ENCODE data around the gene PC.

The PC gene

DNA sequence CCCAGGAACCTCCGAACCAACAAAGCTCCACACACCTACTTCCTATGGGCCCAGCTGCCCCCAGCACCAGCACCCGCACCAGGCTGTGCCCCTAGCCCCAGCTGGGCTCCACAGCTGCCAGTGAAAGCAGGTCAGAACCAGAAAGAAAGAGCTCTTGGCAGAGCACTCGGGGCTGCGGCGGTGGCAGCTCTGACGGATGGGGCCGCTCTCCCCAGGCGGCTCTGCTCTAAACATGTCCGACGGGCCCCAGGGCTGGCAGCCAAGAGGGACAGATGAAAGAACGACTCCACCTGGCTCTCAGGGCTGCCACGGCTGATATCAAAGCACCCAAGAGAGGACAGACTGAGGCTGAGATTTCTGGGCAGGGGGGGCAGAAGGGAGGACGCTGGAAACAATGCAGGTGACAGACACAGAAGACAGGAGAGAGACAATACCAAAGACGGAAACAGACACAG is 75.6 kb downstream of the PC start:
- peak; percentile 78 for DNase-seq

DNA sequence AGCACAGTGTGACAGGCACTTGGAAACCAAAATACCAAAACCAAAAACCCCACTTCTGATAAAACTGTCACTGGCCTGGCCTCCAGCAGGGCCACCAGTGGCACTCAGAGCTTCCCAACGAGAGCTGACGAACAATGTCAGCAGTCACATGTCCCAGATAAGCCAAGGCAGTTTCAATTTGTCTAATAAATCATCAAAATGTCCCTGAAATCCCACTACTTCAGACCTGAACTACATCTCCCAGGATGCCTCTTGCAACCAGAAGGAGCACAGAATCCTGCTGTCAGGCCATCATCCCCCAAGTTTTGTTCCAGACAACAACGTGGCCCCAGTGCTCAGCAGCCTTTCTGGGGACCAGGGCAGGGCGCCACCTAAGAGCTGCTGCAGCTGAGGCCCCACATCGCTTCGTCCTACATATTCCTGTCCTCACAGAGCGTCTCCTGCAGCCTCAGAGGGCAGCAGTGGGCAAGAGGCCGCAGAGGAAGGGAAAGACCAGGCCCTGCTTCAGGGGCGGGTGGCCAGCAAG is 76.2 kb downstream of the PC start:
- no peak for DNase-seq

DNA sequence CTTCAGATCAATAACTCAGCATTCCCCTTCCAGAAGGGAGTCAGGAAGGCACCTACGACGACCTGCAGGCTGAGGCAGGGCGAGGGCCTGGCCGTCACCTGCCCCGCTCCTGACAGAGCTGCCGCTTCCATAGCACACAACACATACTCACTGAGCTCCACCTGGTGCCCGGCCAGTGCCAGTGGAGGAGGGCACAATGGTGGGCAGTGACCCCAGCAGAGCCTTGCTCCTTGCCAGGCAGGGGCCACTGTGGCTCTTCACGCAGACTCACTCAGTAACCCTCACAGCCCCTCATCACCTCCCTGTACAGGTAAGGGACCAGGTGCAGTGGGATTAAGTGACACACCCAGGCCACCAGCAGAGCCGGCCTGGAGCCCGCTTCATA is 76.7 kb downstream of the PC start:
- no peak for DNase-seq

DNA sequence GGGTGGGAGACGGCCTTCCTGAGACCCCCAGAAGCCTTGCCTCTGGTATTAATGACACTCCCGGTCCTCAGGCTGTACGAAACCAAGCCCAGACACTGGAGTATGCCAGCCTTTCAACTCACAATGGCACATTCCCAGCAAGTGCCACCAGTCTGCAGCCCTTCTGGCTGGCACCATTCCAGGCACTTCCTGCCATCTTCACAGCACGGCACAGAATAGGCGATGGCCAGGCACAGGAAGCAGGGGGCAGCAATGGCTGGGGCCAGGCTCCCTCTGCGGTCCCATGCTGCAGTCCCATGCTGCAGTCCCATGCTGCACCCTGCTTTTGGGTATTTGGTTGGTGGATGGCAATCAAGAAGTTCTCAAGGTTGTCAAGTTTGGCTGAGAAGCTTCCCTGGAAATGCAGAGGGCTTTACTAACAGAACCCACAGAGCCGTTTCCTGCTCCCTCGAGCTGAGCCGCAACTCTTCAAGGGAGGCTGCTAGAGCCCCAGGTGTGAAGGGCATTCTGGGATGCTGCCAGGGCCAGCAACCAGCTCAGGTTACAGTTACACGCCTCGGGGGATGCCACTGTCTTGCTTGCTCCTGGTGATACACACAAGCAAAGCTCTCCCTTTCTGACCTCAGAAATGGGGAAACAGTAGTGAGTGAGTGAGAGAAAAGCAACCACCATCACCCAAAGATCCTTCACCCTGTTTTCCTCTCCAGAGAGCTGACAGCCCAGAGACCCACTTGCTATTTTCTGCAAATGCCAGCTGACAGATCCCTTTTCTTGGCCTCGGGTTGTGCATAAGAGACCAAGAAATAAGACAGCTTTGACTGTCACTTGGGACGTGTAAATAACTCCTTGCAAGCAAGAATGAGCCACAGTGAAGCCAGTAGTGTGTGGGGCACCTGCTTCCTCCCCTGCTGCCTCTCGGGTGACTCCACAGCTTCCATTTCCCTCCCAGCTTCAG is 77.4 kb downstream of the PC start:
- peak; percentile 91 for DNase-seq

DNA sequence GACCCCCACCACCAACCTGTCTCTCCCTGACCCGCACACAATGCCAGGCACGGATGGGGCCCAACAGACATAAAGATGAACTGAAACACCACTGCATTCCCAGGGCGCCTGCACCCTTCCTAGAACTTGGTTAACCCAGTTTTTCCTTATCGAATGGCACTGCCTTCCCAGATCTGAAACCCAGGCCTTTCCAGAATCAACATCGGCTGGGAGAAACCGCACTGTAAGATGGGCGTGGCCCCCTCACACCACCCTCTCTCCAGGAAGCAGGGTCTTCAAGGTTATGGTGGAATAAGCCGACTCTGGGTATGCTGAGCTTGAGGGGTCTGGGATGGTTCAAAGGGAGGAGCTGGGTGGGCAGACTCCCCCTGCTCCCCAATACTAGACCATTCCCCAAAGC is 78.2 kb downstream of the PC start:
- no peak for DNase-seq

DNA sequence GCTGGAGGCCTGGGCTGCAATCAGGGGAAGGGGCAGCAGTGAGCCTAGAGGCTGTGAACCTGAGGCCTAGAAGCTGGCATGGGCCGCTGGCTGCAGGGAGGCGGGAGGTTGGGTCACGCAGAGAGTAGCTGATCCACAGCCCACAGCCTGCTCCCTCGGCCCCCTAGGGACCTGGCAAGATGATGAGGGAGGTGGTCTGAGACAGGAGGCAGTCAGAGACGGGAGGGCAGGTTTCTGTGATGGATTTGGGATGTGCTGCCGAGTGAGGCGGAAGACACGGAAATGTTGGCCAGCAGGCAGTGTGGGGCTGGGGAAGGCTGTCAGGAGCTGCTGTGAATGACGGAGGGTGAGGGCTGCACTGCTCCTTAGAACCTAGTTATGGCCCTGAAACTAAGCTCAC is 78.6 kb downstream of the PC start:
- no peak for DNase-seq

DNA sequence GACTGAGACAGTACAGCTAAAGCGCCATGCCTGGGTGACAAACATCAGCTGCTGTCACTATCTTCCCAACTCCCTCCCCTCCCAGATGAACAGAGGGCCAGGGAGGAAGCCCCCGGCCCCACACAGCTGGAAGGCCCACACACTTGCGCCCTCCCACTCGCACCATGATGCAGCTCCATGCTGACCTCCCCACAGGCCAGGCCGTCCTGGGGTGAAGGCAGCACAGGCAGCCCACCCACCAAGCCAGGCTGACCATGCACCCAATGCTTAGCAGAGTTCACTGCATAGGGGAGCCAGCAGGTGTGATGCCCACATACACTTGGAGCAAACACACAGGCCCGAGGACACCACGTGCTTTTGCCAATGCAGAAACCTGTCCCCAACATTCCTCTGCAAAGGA is 79.2 kb downstream of the PC start:
- DNase-seq, result no peak

DNA sequence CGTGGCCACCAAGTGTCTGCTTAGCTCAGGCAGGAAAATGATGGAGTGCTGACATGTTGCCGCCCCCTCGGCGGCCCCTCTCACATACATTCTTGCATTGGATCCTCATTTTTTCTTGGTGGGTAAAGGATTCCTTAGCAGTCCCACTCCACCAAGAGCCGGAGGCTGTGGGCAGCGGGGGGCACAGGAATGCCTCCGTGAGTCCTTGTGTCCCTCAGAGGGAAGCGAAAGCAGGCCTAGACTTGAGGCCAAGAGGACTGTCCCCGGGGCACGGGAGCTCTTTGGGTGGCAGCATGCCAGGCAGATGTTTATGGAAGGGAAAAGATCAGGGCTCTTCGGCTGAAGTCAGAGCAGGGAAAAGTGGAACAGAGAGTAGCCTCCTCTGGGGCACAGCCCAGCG is 79.7 kb downstream of the PC start:
- no peak for DNase-seq

DNA sequence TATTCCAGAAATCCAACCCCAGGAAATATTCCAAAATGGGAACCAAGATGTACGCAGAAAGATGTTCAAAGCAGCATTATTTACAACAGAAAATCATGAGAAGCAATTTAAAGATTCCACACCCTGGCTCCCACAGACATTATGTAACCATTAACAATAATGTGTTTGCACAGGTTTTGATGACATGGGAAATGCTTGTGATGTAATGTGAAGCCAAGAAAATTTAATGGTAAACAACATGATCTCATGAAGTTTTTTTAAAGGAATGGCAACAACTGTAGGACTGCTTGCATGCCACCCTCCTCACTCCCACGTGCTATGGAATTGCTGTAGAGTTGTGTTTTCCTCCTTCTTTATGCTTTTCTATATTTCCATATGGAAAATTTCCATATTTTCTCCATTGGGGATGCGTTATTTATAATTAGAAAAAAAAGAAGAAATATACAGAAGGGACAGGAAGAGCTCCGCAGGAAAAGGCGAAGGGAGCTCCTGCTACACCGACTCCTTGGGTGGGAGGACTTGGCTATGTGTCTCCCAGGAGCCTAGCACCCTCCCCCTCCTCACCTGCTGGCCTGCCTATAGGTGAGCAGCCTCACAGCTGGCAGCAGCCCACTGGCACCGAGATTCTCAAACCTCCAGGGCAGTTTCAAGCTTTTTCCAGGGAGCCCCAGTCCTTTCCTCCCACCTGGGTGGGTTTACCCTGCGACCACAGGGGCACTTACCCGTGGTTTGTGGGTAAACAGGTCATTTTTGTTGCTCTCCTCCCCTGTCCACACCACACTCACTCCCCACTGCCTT is 80.4 kb downstream of the PC start:
- no peak for DNase-seq

DNA sequence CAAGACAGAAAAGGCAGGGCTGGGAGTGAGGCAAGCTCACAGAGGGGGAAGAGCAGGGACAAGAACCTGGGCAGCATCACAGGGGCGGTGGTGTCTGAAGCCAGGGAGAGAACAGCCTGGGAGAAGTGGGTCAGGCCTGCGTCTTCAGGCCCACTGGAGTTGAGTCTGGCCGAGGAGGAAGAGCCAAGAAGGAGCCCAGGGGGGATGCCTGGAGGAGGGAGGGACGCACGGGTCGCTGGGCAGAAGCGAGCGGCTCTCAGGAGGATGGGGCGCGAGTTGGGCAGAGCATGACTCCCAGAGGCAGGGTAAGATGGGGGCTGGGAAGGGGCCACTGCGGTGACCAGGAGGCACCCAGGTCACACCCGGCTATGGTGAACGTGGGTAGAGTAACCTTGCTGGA is 82.8 kb downstream of the PC start:
- no peak for DNase-seq

DNA sequence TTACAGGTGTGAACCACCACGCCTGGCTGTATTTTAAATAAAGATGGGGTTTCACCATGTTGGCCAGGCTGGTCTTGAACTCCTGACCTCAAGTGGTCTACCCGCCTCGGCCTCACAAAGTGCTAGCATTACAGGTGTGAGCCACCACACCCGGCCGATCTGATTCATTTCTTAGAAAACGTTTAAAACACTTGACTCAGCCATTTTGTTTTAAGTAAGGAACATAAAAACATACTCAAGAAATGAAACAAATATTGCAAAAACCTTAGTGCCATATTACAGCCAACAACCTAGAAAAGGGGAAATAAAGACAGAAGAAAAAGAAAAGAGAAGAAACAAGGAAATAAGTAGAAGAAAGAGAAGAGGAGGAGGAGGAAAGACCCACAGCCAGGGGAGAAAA is 84.0 kb downstream of the PC start:
- DNase-seq, result no peak

DNA sequence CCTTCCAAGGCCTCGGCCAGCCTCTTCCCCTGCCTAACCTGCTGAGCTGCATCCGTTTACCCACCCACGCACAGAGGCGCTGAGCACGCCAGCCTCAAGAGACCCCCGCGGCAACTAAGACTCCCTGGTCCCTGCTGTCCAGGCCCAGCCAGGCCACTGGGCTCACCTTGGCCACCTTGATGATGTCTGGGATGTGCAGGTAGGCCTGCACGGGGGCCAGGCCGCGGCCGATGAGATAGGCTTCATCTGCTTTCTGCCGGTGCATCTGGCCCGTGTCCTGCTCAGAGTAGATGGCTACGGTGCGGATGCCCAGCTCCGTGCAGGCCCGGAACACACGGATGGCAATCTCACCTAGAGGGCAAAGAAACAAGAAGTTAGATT is 86.7 kb downstream of the PC start:
- DNase-seq, result no peak

DNA sequence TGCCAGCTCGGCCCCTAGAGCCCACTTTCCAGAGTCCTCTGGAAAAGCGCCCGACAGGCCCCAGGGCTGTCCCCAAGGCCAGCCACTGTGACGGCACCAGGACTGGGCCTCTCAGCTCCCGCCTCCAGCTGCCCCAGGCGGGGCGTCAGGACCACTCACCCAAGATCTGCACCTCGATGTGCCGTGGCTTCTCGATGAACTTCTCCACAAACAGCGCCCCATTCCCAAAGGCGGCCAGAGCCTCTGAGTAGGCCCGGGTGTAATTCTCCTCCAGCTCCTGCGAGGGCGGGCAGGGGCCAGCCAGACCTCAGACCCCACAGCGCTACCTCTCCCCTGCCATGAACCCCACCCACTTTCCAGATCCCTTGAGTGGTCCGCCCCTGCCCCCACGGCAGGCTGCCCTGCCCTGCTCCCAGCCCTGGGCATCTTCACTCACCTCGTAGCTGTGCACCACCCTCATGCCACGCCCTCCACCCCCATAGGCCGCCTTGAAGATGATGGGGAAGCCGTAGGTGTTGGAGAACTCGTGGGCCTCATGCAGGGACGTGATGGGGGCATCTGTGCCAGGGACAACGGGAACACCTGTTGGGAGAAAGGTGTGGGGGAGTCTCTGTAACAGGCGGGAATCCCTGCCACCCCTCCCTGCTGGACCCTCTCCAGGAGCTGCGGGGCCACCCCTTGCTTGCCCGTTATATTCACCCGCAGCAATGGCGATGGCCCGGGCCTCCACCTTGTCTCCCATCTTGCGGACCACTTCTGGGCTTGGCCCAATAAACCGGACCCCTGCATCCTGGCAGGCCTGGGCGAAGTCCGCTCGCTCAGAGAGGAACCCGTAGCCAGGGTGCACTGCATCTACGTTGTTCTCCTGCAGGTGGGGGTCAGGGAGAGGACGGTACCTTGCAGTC is 87.3 kb downstream of the PC start:
- DNase-seq, result no peak

DNA sequence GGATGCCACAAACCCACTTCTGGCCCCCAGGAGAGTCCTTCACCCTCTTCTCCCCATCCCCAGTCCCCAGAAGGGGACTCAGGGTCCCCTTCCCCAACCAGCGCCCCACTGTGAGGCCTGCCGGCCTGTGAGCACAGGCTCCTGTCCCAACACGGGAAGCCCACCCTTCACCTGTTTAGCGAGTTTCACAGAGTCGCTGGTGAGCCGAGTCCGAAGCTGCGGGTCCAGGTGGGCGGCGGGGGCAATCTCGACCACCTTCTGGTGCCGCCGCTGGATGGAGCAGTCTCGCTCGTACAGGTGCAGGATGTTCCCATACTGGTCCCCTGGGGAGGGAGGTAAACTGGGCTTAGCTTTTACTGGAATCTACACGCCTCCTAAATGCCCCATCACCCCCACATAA is 88.1 kb downstream of the PC start:
- DNase-seq, result no peak

DNA sequence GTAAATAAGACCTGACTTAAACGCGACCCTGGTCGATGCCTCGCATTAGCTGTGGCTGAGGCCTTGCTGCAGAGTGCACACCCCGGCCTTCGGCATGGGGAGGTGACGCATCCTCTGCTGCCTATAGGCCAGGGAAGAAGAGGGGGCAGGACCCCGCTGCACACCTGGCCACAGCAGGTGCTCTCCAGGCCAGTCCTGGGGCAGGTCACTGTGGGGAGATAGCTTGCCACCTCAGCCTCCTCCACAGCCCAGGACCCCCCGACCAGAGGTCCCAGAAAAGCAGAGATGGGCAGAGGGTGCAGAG is 88.7 kb downstream of the PC start:
- DNase-seq, result no peak

DNA sequence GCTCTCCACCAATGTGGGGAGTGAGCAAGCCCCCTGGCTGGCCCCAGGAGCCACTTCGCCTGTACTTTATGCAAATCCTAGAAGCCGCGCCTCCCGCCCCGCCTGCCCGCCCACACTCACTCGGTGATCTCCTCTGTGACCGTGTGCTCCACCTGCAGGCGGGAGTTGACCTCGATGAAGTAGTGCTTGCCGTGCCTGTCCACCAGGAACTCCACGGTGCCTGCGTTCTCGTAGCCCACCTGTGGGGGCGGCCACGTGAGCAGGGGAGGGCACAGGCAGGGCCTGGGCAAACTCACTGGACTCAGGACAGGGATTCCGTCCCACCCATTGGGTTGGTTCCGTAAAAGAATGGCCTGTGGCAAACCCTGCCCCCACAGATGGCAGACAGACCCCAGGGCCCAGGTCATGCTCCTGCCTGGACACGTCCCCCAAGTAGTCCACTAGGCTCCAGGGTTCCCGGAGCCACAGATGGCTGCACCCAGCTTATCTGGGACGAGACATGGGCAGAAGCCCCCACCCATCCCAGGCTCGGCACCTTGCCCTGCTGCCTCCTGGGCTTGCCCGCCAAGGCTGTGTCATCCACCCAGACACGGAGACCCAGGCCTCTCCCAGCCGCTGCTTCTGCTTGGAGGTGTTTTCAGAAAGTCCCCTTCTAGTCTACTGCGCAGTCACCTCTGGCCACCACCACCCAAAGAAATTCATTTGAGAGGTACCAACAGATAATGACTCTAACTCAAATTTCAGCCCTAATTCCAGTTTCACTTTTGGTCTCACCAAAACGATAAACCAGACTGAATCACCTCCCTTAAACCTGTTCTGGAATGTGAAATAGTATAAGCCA is 89.2 kb downstream of the PC start:
- no peak for DNase-seq

DNA sequence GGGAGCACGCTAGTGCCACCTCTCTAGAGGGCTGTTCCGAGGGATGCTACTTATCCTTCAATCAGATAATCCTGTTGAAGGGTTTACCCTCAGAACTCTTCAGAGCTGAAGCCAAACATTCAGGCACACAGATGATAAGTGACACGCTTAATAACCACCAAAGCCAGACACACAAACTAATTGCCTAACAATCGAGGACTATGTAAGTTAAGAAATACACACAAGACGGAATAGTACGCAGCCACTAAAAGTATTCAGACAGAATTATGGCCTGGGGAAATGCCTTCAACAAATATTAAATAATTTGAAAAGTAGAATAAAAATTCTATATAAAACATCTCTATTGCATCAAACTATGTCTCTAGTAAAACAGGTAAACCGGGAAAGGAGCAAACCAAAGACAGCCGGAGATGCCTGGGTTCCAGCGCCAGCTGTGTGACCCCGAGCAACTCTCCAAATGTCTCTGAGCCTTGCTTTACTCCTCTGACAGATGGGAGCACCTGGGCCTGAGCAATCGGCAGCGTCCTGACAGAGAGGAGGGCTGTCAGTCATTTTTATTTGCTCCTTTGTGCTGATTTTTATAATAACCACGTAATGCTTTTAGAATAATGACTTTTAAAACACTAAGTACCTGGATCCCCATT is 90.0 kb downstream of the PC start:
- DNase-seq, result no peak

DNA sequence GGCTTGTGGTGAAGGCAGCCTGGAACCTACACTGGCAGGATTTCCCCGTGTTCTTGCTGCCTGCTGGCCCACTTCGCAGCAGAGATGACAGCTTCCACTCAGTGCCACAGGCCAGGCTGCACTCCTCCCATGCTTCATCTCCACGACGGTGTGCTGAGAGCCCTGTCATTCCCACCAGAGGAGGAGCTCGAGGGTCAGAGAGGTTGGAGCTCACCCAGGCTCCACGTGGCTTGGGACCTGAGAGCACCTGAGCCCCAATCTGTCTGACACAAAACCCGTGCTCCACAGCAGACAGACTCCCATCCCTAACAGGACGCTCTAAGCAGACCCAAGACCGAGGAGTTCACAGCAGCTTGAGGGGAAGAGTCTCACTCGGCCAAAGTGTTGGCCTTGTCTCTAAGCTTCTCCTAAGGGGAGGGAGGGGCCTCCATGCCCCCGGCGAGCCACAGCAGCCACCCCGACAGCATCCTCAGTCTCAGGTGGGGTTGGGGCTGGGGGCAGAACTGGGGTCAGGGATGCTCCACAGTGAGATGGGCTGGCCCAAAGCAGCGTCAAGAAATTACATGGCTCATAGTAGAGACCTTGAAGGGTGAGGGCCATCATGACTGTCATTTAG is 90.7 kb downstream of the PC start:
- no peak for DNase-seq

DNA sequence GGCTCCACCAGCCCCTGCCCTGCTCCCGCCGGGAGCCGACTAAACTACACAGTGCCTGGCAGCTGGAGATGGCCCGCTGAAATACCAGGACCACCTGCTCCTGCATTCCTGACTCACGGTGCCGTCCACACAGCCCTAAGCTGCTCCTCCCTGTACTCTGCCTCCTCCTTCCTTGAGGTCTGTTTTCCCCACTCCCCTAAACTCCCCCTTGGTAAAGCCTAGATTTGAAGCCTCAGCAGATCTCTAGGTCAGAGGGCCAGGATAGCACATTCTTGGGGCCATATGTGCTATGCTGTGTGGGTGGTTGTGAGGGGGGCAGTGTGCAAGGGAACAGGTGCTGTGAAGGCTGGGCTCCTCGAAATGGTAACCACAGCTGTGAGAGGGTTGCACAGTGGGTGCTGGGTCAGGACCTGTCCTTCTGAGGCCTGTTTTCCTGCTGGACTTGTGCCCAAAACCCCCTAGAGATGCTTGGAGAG is 91.6 kb downstream of the PC start:
- DNase-seq, result no peak

DNA sequence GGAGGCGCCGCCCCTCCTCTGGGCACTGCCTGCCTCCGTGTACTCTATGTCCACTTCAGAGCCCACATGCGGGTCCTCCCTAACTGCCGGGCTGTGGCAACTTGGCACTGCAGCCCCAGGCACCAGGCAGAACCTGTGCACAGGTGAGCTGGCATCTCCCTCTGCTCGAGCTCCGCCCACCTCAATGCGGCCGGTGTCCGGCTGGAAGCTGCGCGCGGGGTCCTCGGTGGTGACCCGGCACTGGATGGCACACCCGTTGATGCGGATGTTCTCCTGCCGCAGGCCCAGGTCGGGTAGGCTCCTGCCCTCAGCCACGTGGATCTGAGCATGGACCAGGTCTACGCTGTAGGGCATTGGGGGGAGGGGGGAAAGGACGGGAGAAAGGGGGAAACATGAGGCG is 92.2 kb downstream of the PC start:
- no peak for DNase-seq
